A172 (cell line): ENCODE data around the gene WNT9B. TPM values are rescaled to one million over a fixed set of nuclear protein-coding genes. Genes with fewer than 3 reads are reported as not detected.

Experiments
- DNase-seq: peaks from one replicate; pipeline ENCODE4 v3.0.0-alpha.2; 2015; ENCODE audit warnings: low spot score
- total RNA-seq: library from RNA; depleted of rRNA; stranded (reverse); fragments of >200 nt; shearing (Covaris generic); gene quantifications from 2 replicates; pipeline ENCODE4 v1.2.3, GENCODE V29; 2014

Gene WNT9B
- total RNA-seq, 1 experiment from 2014 or later, result not detected

GRCh38 chr17:46881015-46881414, 29.6 kb downstream of the WNT9B start:
- no peak for DNase-seq

- no peak for DNase-seq
Measured at GRCh38 chr17:46882666-46883065, 31.3 kb downstream of the WNT9B start.

GRCh38 chr17:46883871-46884520, 32.6 kb downstream of the WNT9B start:
- DNase-seq, result no peak

- DNase-seq, result no peak
Measured at GRCh38 chr17:46884552-46884951, 33.2 kb downstream of the WNT9B start.

- DNase-seq, result no peak
Measured at GRCh38 chr17:46885415-46886309, 34.3 kb downstream of the WNT9B start.

- no peak for DNase-seq
Measured at GRCh38 chr17:46886310-46886663, 34.9 kb downstream of the WNT9B start.

- DNase-seq, result no peak
Measured at GRCh38 chr17:46887717-46888116, 36.3 kb downstream of the WNT9B start.

- DNase-seq, result no peak
Measured at GRCh38 chr17:46888727-46889126, 37.3 kb downstream of the WNT9B start.

GRCh38 chr17:46889519-46889918, 38.1 kb downstream of the WNT9B start:
- no peak for DNase-seq

GRCh38 chr17:46889992-46890564, 38.7 kb downstream of the WNT9B start:
- DNase-seq, result no peak

GRCh38 chr17:46890638-46891037, 39.3 kb downstream of the WNT9B start:
- DNase-seq, result no peak

GRCh38 chr17:46892192-46892703, 40.9 kb downstream of the WNT9B start:
- no peak for DNase-seq

- no peak for DNase-seq
Measured at GRCh38 chr17:46894024-46894423, 42.6 kb downstream of the WNT9B start.

GRCh38 chr17:46894476-46895151, 43.2 kb downstream of the WNT9B start:
- DNase-seq, result no peak

GRCh38 chr17:46895171-46895570, 43.8 kb downstream of the WNT9B start:
- no peak for DNase-seq

- DNase-seq, result no peak
Measured at GRCh38 chr17:46896991-46897390, 45.6 kb downstream of the WNT9B start.

- no peak for DNase-seq
Measured at GRCh38 chr17:46898364-46898763, 47.0 kb downstream of the WNT9B start.

GRCh38 chr17:46898860-46899259, 47.5 kb downstream of the WNT9B start:
- no peak for DNase-seq

GRCh38 chr17:46901291-46901690, 49.9 kb downstream of the WNT9B start:
- DNase-seq, result no peak

GRCh38 chr17:46903762-46904672, 52.6 kb downstream of the WNT9B start:
- DNase-seq, result no peak
